ENCODE data around the gene IL4I1. TPM values are rescaled to one million over a fixed set of nuclear protein-coding genes. Genes with fewer than 3 reads are reported as not detected.

The IL4I1 gene
- total and polyA plus RNA-seq, 3 experiments from 2014 or later = 13.1 to 39.1 (median 35.6) TPM

GRCh38 chr19:49911381-49912145 is 14.9 kb upstream of the IL4I1 start:
- peaks cover 0 to 80% (median 12%) of the 10 kb centered on the region in 3 donors for H3K36me3 Mint-ChIP-seq
- Histone ChIP-seq H3K4me1 (ENCODE audit: insufficient read depth, low read length) (peaks cover 10% of the 10 kb centered on the region), H3K9me3 (ENCODE audit: low read length) (no peaks in the 10 kb centered on the region), H3K4me3 (ENCODE audit: low read length) (no peak overlapping the region), H3K27me3 (ENCODE audit: insufficient read depth, low read length, poor library complexity, severe bottlenecking) (no peaks in the 10 kb centered on the region), H3K27ac (ENCODE audit: low read depth, low read length) (no peak overlapping the region), H3K36me3 (ENCODE audit: insufficient read depth, low read length) (peaks cover 16% of the 10 kb centered on the region)
- peaks cover 18 to 27% (median 26%) of the 10 kb centered on the region in 3 donors for H3K4me1 Mint-ChIP-seq
- H3K27ac Mint-ChIP-seq = peak overlapping the region; percentile 7 to 97 (median 87)
- CTCF ChIA-PET = interaction anchor here (0.8 kb wide), 1 partner anchor 27 kb away, joined by 3 read pairs; no protein-coding TSS in a partner anchor
- no peaks in the 10 kb centered on the region for H3K27me3 Mint-ChIP-seq
- H3K9me3 Mint-ChIP-seq = no peaks in the 10 kb centered on the region
- no peak for DNase-seq
- H3K4me3 Mint-ChIP-seq = no peak overlapping the region
- POLR2A ChIA-PET = interaction anchor here (0.6 kb wide), 2 partner anchors 235 to 384 kb away, joined by 7 to 8 read pairs; partner anchors contain the start of gene RCN3

DNA sequence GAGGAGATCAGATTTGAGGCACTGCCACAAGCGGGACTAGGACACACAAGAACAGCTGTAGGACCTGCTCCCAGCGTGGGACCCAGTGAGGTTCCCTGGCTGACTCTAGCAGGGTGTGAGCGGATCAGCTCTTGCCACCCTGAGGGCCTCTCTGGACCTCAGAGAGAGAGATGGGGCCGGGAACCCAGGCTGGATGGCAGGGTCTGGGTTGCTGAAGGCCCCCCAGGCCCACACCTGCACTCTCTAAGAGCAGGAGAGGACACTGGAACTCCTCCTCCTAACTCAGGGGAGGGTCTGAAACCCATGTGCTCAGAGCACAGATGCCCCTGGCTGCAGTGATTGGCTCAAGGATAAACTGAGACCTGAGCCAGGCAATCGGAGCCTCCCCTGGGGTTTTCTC is 13.5 kb upstream of the IL4I1 start:
- H3K4me1 Mint-ChIP-seq = peaks cover 15 to 24% (median 23%) of the 10 kb centered on the region in 3 donors
- H3K36me3 ChIP-seq (ENCODE audit: insufficient read depth, low read length) = peaks cover 10% of the 10 kb centered on the region

DNA sequence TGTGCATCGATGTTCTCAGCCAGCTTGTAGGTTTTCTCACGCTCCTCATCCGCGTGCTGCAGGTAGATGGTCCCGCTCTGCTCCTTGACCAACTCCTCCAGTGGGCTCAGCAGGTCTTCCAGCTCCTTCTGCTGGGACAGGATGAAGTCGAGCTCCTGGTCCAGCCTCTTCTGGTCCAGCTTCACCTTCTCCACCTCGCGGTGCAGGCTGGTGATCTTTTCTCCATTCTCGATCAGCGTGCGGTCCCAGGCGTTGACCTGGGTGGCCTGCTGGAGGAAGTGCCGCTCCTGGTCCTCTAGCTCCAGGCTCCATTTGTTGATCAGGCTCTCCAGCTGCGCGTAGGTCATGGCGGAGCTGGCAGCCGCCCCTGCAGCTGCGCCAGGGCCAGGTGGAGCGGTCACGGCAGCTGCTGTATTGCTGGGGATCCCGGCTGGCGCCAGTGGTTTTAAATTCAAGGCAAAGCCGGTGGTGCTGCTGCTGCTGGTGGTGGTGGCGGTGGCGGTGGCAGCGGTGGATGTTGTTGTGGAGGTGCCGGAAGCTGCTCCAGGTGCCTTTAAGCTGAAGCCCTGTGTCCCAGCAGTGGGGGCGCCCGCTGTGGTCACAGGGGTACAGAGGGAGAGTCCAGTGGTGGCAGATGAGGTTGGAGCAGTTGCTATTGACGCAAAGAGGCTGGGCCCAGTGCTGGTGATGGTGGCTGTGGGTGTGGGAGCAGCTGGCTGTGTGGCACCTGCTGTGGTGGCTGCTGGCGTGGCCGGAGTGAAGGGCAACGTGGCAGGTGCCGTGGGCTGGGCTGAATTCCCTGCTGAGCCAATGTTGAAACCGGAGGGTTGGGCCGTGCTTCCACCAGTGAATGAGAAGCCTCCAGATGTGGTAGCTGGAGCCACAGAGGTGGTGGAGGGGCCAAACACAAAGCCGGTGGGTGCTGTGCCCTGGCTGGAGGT is 12.1 kb upstream of the IL4I1 start:
- H3K27ac ChIP-seq (ENCODE audit: low read depth, low read length) = no peak overlapping the region
- Mint-ChIP-seq H3K36me3 (peaks cover 0 to 65% (median 8%) of the 10 kb centered on the region in 3 donors), H3K27me3 (no peaks in the 10 kb centered on the region), H3K4me1 (peaks cover 13 to 23% (median 20%) of the 10 kb centered on the region in 3 donors), H3K4me3 (no peak overlapping the region), H3K9me3 (no peaks in the 10 kb centered on the region), H3K27ac (no peak overlapping the region)
- CTCF ChIA-PET = interaction anchor here (1.7 kb wide), 1 partner anchor 9 kb away, joined by 4 read pairs; no protein-coding TSS in a partner anchor
- H3K9me3 ChIP-seq (ENCODE audit: low read length) = no peaks in the 10 kb centered on the region
- peaks cover 10% of the 10 kb centered on the region for H3K4me1 ChIP-seq (ENCODE audit: insufficient read depth, low read length)
- POLR2A ChIA-PET = interaction anchor here (1.2 kb wide), 1 partner anchor 15 kb away, joined by 3 read pairs; no protein-coding TSS in a partner anchor
- no peak overlapping the region for H3K4me3 ChIP-seq (ENCODE audit: low read length)
- H3K27me3 ChIP-seq (ENCODE audit: insufficient read depth, low read length, poor library complexity, severe bottlenecking) = no peaks in the 10 kb centered on the region
- H3K36me3 ChIP-seq (ENCODE audit: insufficient read depth, low read length) = peaks cover 10% of the 10 kb centered on the region
- DNase-seq = no peak

More for the DNA sequence above, 13.5 kb upstream of the IL4I1 start:
- H3K4me1 ChIP-seq (ENCODE audit: insufficient read depth, low read length) = peaks cover 10% of the 10 kb centered on the region
- H3K27me3 ChIP-seq (ENCODE audit: insufficient read depth, low read length, poor library complexity, severe bottlenecking) = no peaks in the 10 kb centered on the region
- no peak overlapping the region for H3K4me3 ChIP-seq (ENCODE audit: low read length)
- H3K27ac ChIP-seq (ENCODE audit: low read depth, low read length) = no peak overlapping the region
- no peak overlapping the region for H3K4me3 Mint-ChIP-seq
- ChIA-PET CTCF (interaction anchor here (0.6 kb wide), 1 partner anchor 20 kb away, joined by 3 read pairs; no protein-coding TSS in a partner anchor), POLR2A (no interaction called here)
- H3K27me3 Mint-ChIP-seq = no peaks in the 10 kb centered on the region
- peaks cover 0 to 78% (median 11%) of the 10 kb centered on the region in 3 donors for H3K36me3 Mint-ChIP-seq
- H3K9me3 ChIP-seq (ENCODE audit: low read length) = no peaks in the 10 kb centered on the region
- no peak for DNase-seq
- H3K9me3 Mint-ChIP-seq = no peaks in the 10 kb centered on the region
- peak overlapping the region in 2 of 8 donors; percentile 29 to 97 for H3K27ac Mint-ChIP-seq

- Histone ChIP-seq H3K9me3 (ENCODE audit: low read length) (no peaks in the 10 kb centered on the region), H3K36me3 (ENCODE audit: insufficient read depth, low read length) (peaks cover 4% of the 10 kb centered on the region), H3K27me3 (ENCODE audit: insufficient read depth, low read length, poor library complexity, severe bottlenecking) (no peaks in the 10 kb centered on the region), H3K27ac (ENCODE audit: low read depth, low read length) (no peak overlapping the region), H3K4me1 (ENCODE audit: insufficient read depth, low read length) (peaks cover 10% of the 10 kb centered on the region), H3K4me3 (ENCODE audit: low read length) (no peak overlapping the region)
- DNase-seq = no peak
- H3K36me3 Mint-ChIP-seq = peaks cover 0 to 57% (median 3%) of the 10 kb centered on the region in 3 donors
- H3K27me3 Mint-ChIP-seq = no peaks in the 10 kb centered on the region
- POLR2A ChIA-PET = no interaction called here
- H3K4me1 Mint-ChIP-seq = peaks cover 13 to 20% (median 16%) of the 10 kb centered on the region in 3 donors
- H3K27ac Mint-ChIP-seq = peak overlapping the region in 2 of 8 donors; percentile 23 to 58
- no peak overlapping the region for H3K4me3 Mint-ChIP-seq
- no peaks in the 10 kb centered on the region for H3K9me3 Mint-ChIP-seq
- CTCF ChIA-PET = interaction anchor here (1.7 kb wide), 1 partner anchor 9 kb away, joined by 4 read pairs; no protein-coding TSS in a partner anchor
Observed at GRCh38 chr19:49907745-49908446, 11.2 kb upstream of the IL4I1 start.

GRCh38 chr19:49906879-49907564 is 10.3 kb upstream of the IL4I1 start:
- Histone ChIP-seq H3K4me1 (ENCODE audit: insufficient read depth, low read length) (peaks cover 10% of the 10 kb centered on the region), H3K36me3 (ENCODE audit: insufficient read depth, low read length) (peaks cover 3% of the 10 kb centered on the region), H3K9me3 (ENCODE audit: low read length) (no peaks in the 10 kb centered on the region), H3K4me3 (ENCODE audit: low read length) (no peak overlapping the region), H3K27ac (ENCODE audit: low read depth, low read length) (no peak overlapping the region), H3K27me3 (ENCODE audit: insufficient read depth, low read length, poor library complexity, severe bottlenecking) (no peaks in the 10 kb centered on the region)
- DNase-seq = no peak
- Mint-ChIP-seq H3K4me1 (peaks cover 13 to 16% (median 14%) of the 10 kb centered on the region in 3 donors), H3K27ac (peak overlapping the region in 2 of 8 donors; percentile 7 to 12), H3K4me3 (peak overlapping the region in 1 of 7 donors; percentile 61), H3K27me3 (no peaks in the 10 kb centered on the region), H3K36me3 (peaks cover 0 to 50% (median 3%) of the 10 kb centered on the region in 3 donors), H3K9me3 (no peaks in the 10 kb centered on the region)
- ChIA-PET POLR2A (no interaction called here), CTCF (no interaction called here)

DNA sequence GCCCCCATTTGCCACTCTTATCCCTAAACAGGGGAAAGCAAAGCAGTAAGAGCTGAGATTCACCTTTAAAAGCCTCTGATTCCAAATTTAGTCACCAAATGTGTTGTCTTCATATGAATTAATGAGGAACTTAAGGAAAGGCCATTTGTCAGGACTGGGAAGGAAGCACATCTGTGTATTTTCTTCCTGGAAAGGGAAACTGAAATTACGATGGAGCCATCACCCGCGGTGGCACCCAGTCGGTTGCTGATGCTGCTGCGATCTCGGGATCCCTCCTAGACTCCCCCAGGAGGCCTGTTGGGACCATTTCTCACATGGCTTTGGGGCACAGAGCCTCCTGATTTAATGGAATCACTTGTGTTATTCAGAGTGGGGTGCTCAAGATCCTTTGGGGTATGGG is 7.4 kb upstream of the IL4I1 start:
- no peaks in the 10 kb centered on the region for H3K27me3 Mint-ChIP-seq
- DNase-seq = no peak
- H3K4me3 Mint-ChIP-seq = no peak overlapping the region
- no peaks in the 10 kb centered on the region for H3K27me3 ChIP-seq (ENCODE audit: insufficient read depth, low read length, poor library complexity, severe bottlenecking)
- H3K4me1 ChIP-seq (ENCODE audit: insufficient read depth, low read length) = no peaks in the 10 kb centered on the region
- ChIA-PET CTCF (no interaction called here), POLR2A (no interaction called here)
- peaks cover 0 to 5% (median 3%) of the 10 kb centered on the region in 3 donors for H3K4me1 Mint-ChIP-seq
- H3K27ac Mint-ChIP-seq = peak overlapping the region in 3 of 8 donors; percentile 32 to 79 (median 36)
- H3K9me3 ChIP-seq (ENCODE audit: low read length) = no peaks in the 10 kb centered on the region
- H3K4me3 ChIP-seq (ENCODE audit: low read length) = no peak overlapping the region
- H3K36me3 Mint-ChIP-seq = peaks cover 0 to 31% (median 3%) of the 10 kb centered on the region in 3 donors
- peaks cover 2% of the 10 kb centered on the region for H3K36me3 ChIP-seq (ENCODE audit: insufficient read depth, low read length)
- H3K27ac ChIP-seq (ENCODE audit: low read depth, low read length) = no peak overlapping the region
- no peaks in the 10 kb centered on the region for H3K9me3 Mint-ChIP-seq
